NCI-H524 (cell line): ENCODE results near the gene PRPS2.

ENCODE experiments used
- DNase-seq, 2 experiments: peaks; one replicate each; lab custom pipeline; 2025; lab: John Stamatoyannopoulos, UW

PRPS2 gene

DNA sequence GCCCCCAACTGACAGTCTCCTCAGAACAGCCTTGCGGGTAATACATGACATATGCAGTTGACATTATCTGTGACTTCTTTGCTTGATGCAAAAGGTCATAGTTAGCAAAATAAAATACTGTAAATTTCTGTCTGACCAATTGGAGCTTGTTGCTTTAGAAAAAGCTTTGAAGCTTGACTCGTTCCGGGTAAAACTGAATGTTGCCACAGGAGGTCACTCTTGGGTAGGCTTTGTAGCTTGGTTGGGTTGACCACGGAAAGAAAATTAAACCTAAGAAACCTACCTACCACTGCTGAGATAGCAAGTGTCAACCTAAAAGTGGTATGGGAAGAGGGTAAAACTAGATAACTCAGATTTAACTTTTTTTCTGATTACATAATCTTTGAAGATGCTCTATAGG lies 23.2 kb downstream of the PRPS2 start:
- peak; percentile 11 to 52 for DNase-seq

DNA sequence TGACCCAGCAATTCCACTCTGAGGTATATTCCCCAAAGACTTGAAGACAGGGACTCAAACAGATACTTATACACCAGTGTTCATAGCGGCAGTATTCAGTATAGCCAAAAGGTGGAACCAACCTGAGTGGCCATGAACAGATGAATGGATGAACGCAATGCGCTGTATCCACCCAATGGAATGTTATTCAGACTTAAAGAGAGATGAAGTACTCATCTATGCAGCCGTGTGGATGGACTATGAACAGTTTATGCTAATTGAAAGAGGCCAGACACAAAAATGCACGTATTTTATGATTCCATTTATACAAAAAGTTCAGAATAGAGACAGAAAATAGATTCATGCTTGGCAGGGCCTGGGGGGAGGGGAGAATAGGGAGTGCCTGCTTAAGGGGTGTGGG lies 26.3 kb downstream of the PRPS2 start:
- DNase-seq: no peak

DNA sequence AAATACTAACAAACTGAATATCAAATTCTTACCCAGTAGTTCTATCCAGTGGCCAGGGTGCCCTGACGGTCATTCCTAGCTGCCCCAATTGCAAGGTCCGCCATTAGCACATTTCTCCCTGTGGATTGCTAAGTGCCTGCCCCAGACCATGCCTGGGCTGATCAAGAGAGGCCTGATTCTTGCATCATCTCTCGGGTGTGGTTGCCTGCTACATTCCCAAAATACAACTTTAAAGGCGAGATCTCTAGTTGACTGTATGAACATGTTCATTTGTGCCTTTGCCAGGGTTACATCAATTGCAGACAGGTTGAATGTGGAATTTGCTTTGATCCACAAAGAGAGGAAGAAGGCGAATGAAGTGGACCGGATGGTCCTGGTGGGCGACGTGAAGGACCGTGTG lies 28.0 kb downstream of the PRPS2 start:
- DNase-seq: no peak

DNA sequence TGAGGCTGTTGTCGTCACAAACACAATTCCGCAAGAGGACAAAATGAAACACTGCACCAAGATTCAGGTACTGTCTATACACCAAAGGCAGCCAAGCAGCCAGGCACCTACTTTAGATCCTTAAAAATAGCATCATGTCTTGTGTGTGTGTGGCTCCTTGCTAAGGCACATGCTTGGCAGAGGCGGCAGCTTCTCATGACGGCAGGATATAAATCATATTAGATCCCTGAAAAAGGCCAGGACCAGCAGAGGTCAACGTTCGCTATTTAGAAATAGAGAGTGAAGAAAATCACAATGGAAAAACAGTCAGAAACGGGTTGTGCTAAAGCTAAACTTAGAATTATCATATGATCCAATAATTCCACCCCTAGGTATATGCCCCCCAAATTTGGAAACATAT lies 29.5 kb downstream of the PRPS2 start:
- DNase-seq: no peak

DNA sequence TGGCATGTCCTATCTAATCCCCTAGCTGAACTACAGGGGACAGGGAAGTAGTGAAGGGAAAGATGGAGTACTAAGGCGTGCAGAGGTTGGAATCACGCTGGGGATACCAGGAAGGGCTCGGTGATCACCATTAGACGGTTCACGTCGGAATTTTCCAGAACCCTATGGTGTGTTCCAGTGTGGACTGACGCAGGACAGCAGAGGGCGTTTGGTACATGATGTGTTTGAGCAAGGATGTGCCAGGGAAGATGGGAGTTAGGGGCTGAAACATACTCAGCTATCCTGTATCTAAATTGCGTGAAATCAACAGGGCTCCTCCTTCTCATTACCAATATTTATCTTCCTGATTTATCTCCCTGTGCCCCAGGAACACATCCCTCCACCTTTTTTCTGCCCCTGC lies 33.7 kb downstream of the PRPS2 start:
- DNase-seq: no peak

DNA sequence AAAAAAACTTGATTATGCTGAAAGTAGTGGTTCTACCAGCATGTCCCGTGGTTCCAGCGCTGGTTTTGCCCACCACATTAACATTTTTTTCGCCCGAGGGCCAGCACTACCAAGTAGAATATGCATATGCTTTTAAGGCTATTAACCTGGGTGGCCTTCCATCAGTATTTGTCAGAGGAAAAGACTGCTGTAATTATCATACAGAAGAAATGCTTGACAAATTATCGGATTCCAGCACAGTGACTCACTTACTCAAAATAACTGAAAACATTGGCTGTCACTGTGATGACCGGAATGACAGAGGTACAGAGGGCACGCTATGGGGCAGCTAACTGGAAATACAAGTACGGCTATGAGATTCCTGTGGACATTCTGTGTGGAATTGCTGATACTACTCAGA lies 34.6 kb downstream of the PRPS2 start:
- no peak for DNase-seq

DNA sequence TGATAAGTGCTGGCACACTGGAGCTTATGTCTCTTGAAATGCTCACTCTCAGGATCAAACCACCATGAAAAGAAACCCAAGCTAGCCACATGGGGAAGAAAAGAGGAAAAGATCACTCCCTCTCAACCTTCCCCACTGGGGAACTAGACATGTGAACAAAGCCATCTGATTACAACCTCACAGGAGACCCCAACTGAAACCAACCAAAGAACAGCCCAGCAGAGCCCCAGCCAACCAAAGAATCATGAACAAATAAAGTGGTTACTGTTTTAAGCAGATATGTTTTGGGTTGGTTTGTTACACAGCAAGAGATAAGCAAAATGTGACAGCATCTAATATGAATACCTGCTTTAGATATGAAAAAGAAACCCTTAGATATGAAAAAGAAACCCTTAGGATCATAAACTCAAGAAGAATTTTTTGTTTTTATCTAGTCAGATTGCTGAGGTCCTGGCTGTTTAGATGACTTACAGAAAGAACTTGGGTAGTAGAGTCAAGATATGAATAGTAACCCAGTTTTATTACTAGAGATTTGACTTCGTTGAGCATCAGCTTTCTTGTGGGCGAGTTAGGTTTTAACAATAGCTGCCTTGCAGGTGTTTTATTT lies 52.0 kb downstream of the PRPS2 start:
- DNase-seq: no peak

DNA sequence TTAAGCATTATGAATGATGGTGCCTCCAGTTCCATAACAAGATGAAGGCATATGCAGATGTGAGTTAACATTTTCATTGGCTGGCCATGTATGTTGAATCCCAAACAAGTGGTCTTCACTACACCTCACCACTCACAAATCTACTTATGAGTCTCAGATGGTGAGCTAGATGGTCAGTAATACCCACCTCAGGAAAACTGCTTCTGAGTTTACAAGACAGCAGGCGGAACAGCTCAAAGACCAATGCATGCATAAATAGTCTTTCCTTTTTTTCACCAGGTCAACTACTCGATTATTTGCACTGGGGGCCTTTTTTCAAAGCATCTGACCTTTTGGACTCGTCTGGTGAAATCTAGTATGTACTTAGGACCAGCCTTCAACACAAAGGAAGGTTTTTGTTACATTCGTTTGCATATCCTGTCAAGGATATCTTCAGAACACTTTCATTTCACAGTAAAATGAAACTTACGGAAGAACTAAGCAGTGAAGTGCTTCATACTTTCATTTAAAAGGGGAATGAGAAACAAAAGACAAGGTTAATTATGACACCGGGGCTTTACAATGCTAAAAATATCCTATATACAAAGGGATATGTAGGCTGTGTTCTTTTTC lies 52.6 kb downstream of the PRPS2 start:
- DNase-seq: no peak

DNA sequence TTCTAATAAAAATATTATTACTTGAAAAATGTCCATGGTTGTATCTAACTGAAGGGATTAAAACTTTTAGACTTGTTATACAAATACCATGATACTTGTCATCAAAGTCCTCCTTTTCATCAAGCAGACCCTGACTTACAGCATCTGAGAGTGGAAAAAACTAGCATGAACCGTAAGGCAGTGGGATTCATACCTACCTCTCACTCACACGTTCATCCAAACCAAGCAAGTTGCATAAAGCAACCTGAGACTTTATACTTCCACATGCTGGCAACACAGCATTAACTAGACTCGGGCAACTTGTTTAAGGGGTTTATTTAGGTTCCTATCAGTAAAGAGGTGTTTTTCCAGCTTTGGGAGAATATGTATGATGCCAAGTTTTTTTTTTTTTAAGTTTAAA lies 53.1 kb downstream of the PRPS2 start:
- DNase-seq: no peak

DNA sequence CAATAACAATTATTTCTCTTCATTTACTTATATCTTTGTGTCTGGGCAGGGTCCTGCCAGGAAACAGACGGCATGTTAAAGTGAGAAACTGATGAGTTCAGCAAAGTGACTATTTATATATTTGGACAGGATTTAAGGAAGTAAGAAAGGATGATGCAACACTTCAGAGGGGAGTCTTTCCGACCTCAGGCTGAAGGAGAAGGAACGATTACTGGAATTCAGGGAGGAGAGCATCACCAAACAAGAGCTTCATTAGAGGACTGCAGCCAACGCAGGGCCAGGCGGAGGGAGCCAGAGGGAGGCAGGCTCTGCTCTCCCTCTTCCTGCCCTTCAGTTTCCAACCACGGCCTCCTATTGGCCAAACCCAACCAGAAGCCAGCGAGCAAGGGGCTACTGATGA lies 74.1 kb downstream of the PRPS2 start:
- no peak for DNase-seq

DNA sequence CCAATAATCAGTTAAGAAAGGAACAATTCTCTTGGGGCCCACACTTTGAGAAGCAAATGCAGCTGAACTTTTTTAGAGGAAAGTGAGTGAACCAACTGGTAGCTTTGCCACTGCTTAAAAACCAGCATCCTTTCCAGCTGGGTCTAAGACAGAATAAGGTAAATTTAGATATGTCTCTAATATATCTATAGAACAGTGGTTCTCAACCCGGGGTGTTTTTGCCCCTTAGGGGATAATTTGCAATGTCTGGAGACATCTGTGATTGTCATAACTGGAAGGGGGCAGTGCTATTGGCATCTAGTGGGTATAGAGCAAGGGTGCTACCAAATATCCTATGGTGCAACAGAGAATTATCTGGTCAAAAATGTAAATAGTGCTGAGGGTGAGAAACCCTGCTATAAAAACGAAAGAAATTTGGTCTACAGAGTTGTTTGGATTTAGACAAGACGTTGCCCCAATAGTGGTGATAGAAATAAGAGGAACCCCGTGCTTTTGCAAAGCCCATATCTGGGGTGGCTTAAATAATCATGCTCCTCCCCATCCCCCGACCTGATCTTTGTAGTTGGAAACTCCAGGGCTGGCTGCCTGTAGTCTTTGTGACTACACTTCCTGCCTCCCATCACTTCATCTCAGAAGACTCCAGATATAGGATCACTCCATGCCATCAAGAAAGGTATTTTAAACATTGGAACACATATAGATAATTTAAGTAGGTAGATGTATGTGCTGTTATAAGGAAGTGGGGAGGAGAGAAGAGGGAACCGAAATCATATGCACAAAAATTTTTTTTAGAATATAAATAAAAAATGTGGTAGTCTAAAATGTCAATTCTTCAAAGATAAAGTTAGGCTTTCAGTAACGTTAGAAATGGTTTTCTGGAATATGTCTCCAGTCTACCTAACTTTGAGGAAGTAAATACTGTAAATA lies 75.5 kb downstream of the PRPS2 start, which contains the start of gene TLR7:
Gene TLR7 (plus strand): TSS at position 622 of the 927 bp plus-strand sequence. CDS start 507 bp downstream, outside the sequence.
- DNase-seq: no peak

DNA sequence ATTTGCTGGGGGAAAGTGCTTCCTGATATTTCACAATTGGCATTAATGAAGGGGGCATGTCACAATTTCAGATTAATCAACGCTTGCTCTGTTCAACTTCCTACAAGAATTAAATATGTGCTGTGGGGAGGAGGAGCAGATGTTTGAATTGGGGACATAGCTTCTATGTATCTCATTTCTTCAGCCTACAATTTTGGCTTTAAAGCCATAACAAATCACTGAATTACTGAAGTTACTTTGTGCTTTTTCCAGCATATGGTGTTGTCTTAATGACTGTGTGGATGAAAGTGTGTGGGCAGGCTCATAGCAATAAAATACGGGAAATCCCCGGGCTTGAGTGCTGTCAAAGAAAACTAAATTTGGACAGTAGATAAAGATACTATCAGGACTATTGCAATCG lies 76.5 kb downstream of the PRPS2 start:
- no peak for DNase-seq

DNA sequence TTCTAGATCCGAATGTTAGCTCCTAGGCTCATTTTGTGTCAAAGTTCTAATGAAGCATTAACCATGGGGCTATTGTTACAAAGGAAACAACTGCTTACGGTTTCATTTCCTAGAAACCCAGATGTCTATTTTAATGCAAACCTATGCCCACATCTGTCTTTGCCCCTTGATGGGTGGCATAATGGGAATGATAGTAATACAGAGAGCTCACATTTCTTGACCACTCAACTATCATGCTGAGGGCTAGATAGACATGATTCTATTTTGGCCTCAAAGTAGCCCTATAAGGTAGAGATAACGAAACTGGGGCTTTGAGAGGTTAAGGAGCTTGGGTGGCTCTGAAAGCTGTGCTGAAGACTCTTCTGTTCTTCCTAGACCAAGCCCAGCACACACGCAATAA lies 77.5 kb downstream of the PRPS2 start:
- no peak for DNase-seq

DNA sequence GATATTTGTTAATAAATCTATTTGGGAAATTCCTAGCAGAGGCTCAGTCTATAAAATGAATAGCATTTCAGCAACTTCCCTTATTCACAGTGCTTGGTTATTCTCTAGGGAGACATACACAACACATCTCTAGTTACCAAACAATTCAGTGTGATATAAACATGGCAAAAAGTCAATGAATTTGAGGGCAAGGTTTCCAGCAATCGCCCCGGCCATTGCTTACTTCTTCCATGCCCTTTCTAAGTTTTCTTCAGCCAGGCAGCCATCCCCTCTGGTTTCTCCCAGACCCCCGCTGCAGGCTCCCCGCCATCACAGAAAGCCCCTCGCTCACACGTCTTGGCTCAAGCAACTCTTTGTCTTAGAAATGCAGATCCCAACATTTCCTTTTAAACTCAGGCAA lies 80.0 kb downstream of the PRPS2 start:
- no peak for DNase-seq

DNA sequence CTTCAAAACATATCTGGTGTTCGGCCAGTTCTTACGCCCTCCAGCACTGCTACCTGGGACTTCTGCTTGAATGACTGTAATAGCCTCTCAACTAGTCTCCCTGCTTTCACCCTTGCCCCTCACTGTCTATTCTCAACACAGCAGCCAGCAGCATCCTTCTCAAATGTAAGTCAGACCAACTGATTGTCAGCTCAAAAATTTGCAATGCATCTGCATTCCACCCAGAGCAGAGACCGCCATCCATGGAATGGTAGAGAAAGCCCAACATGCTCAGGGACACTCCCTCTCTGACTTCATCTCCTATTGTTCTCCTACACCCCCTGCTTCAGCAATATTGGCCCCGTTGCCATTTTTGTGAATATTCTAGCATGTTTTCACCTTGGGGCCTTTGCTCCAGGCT lies 81.5 kb downstream of the PRPS2 start:
- no peak for DNase-seq
